ENCODE data around the gene TNFSF8. TPM values are rescaled to one million over a fixed set of nuclear protein-coding genes. Genes with fewer than 3 reads are reported as not detected.

TNFSF8 gene
- total and polyA plus RNA-seq, 2 of the 8 experiments (the other 6 are each of a cell fraction or from before 2014, with no cell fraction given), result not detected

DNA sequence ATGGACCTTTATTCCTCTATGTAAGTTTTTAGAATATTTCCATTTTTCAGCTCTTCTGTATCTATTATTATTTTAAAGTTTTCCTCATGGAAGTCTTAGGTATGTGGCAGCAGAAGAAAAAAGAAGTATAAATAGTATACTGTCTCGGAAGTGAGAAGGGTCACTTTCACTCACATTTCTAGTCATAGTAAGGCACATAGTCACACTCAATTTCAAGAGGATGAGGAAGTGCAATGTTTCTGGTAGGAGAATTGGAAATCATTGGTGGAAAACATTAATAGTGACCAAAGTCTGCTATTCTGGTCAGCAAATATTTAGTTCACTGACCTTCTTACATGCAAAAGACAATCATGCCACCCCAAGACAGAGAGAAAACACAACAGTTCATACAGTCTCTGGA is 35.2 kb upstream of the TNFSF8 start:
- no peak for FAIRE-seq
- 100% methylated on average over 1 of the region's 1 CpG; no CpG with 5 or more reads in 1 of the 2 experiments for WGBS, 2 experiments (ENCODE audit: extremely low coverage in 1 of 2, insufficient coverage in 1 of 2, insufficient read length in 1 of 2, insufficient replicate concordance in 2 of 2, low coverage in 1 of 2, low lambda C conversion rate in 2 of 2, missing lambda C conversion rate in 1 of 2)

More for the DNA sequence above, 35.2 kb upstream of the TNFSF8 start:
- H2BK5ac ChIP-seq (ENCODE audit: low read depth, low read length), result no peak overlapping the region
- no peak overlapping the region for H2BK120ac ChIP-seq (replicated peaks; ENCODE audit: low read depth, low read length)
- TF ChIP-seq MAFK (IDR thresholded peaks at IDR 0.05; ENCODE audit: low read depth, low read length), result no peak
- H3K27ac ChIP-seq (ENCODE audit: low read depth, low read length), result no peak overlapping the region
- H3K56ac ChIP-seq (replicated peaks; ENCODE audit: insufficient read length, low read depth, low read length), result no peak overlapping the region
- H3K27me3 ChIP-seq (replicated peaks in 1 of 4; ENCODE audit: control insufficient read depth in 3 of 4, extremely low read depth in 1 of 4, insufficient read depth in 3 of 4, low read length in 3 of 4), result no peaks in the 10 kb centered on the region
- no peaks in the 10 kb centered on the region for H4K20me1 ChIP-seq (replicated peaks in 1 of 2; ENCODE audit: control insufficient read depth in 1 of 2, insufficient read depth in 2 of 2, low read length in 2 of 2)
- no peaks in the 10 kb centered on the region for H3K23me2 ChIP-seq (ENCODE audit: low read depth, low read length)
- no peaks in the 10 kb centered on the region for H3K36me3 ChIP-seq (ENCODE audit: control insufficient read depth in 2 of 4, insufficient read depth in 4 of 4, low read length in 3 of 4)
- no peak overlapping the region for H3K4me2 ChIP-seq (ENCODE audit: insufficient read depth in 1 of 2, low read depth in 2 of 2, low read length in 2 of 2)
- POLR2A ChIA-PET (ENCODE audit: partially characterized antibody), result no interaction called here
- H2AFZ ChIP-seq (ENCODE audit: low read length), result no peak overlapping the region
- no peak overlapping the region for H4K91ac ChIP-seq (replicated peaks; ENCODE audit: insufficient read length, low read length)
- H3K4ac ChIP-seq (replicated peaks; ENCODE audit: insufficient read length, low read depth, low read length), result no peak overlapping the region
- H3K4me3 ChIP-seq (ENCODE audit: extremely low read depth in 1 of 4, insufficient read depth in 2 of 4, low read depth in 3 of 4, low read length in 4 of 4), result no peak overlapping the region
- H3K4me1 ChIP-seq (replicated peaks in 1 of 4; ENCODE audit: control insufficient read depth in 3 of 4, insufficient read depth in 4 of 4, low read length in 3 of 4), result no peaks in the 10 kb centered on the region
- no peaks in the 10 kb centered on the region for H3K79me2 ChIP-seq (ENCODE audit: control insufficient read depth in 1 of 2, insufficient read depth in 2 of 2, low read length in 2 of 2)
- no peak overlapping the region for H3K23ac ChIP-seq (ENCODE audit: insufficient read length)
- no peak overlapping the region for H2BK15ac ChIP-seq (ENCODE audit: low read length)
- peaks cover 3% of the 10 kb centered on the region in 2 experiments; a peak in 2 of 4 replicates for H3K9me3 ChIP-seq (ENCODE audit: insufficient read depth in 2 of 2, low read depth in 1 of 2, low read length in 1 of 2)
- no peak overlapping the region for H3K18ac ChIP-seq (ENCODE audit: extremely low read depth, low read length)
- H3K79me1 ChIP-seq (ENCODE audit: low read depth, low read length), result no peaks in the 10 kb centered on the region
- no peak overlapping the region for H2BK20ac ChIP-seq (ENCODE audit: low read length)
- no peak for DNase-seq (ENCODE audit: low read depth in 1 of 2, low spot score in 2 of 2)
- no peak overlapping the region for H3K9ac ChIP-seq (replicated peaks in 1 of 4; ENCODE audit: extremely low read depth in 1 of 4, low read depth in 3 of 4, low read length in 3 of 4)
- CTCF ChIA-PET (ENCODE audit: partially characterized antibody), result no interaction called here
- no peak overlapping the region for H4K8ac ChIP-seq (ENCODE audit: extremely low read depth, insufficient read depth, low read length)
- no peak overlapping the region for H2BK12ac ChIP-seq (ENCODE audit: low read depth, low read length)
- no peak overlapping the region for H4K5ac ChIP-seq (ENCODE audit: insufficient read length, low read depth, low read length)
- H3K14ac ChIP-seq (ENCODE audit: insufficient read length), result no peak overlapping the region
- no peak overlapping the region for H2AK5ac ChIP-seq (ENCODE audit: low read depth, low read length)

Data from H1 (cell line).